PC-3 (cell line): ENCODE data around the gene ABCG5.

Experiments used
- EZH2 ChIP-seq: fragments of 300-600 bp; sonication (generic); IDR thresholded peaks from one replicate; pipeline ENCODE4 v1.6.1; 2017; ENCODE audit warnings: antibody characterized with exemption, mild to moderate bottlenecking, low read length; ENCODE audit not compliant: unreplicated experiment
- TF ChIP-seq, protein P1 (sequence below): fragments of 300-600 bp; sonication (generic); conservative IDR thresholded peaks from 2 replicates; pipeline ENCODE4 v1.5.1; 2017; ENCODE audit warnings: antibody characterized with exemption, low read depth, mild to moderate bottlenecking, low read length

DNA sequence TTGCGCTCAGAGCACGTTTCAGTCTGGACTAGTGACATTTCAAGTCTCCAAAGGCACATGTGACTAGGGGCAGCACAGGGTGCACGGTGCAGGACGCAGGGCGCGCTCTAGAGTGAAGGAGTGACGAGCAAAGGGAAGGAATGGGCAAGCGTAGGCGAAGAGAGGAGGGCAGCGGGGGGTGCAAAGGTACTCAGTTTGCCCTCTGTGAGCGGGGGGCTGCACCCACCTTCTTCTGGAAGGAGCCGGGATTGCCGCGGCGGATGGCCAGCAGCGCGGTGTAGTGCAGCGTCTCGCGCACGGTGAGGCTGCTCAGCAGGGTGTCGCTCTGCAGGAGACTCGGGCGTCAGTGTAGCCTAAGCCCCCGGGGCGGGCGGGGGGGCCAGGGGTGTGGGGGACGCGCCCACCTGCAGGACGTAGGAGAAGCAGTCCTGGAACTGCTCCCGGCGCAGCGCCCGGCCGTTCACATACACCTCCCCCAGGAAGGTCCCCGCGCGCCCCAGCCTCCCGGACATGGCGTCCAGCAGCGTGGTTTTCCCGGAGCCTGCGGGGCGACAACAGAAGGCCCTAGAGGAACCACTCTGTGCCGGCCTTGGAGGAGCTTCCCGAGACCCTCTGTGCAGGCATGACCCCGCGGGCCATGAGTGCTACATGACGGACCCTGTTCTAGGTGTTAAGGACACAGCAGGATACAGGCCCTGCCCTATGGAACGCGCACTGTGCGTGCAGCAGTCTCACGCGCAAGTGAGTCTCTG, 6.9 kb downstream of the ABCG5 start:
- TF ChIP-seq, protein P1, sequence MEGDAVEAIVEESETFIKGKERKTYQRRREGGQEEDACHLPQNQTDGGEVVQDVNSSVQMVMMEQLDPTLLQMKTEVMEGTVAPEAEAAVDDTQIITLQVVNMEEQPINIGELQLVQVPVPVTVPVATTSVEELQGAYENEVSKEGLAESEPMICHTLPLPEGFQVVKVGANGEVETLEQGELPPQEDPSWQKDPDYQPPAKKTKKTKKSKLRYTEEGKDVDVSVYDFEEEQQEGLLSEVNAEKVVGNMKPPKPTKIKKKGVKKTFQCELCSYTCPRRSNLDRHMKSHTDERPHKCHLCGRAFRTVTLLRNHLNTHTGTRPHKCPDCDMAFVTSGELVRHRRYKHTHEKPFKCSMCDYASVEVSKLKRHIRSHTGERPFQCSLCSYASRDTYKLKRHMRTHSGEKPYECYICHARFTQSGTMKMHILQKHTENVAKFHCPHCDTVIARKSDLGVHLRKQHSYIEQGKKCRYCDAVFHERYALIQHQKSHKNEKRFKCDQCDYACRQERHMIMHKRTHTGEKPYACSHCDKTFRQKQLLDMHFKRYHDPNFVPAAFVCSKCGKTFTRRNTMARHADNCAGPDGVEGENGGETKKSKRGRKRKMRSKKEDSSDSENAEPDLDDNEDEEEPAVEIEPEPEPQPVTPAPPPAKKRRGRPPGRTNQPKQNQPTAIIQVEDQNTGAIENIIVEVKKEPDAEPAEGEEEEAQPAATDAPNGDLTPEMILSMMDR = no peak
- TF ChIP-seq EZH2 = no peak
